ACC112 (cell line): ENCODE results near the gene DIP2A.
"Not testable (repeated sequence)": the region's sequence is repeated elsewhere in the genome, so short reads cannot be mapped to it uniquely, and the experiment has no call there.

Experiments used
- H2AFZ ChIP-seq: fragments of 200-600 bp; sonication (generic); one replicate; pipeline ENCODE4 v1.6.0; 2017; ENCODE audit warnings: antibody characterized with exemption, low read length; ENCODE audit not compliant: unreplicated experiment
- H3K27ac ChIP-seq: fragments of 200-600 bp; sonication (generic); 2 replicates; pipeline ENCODE4 v1.5.1; 2014; ENCODE audit warnings: low read depth, mild to moderate bottlenecking, antibody characterized with exemption, low read length, moderate library complexity
- H3K27me3 ChIP-seq: fragments of 200-600 bp; sonication (generic); 2 replicates; pipeline ENCODE4 v1.6.1; 2014; ENCODE audit warnings: mild to moderate bottlenecking, antibody characterized with exemption, low read length, moderate library complexity, mixed read lengths; ENCODE audit not compliant: insufficient read depth
- H3K36me3 ChIP-seq: fragments of 200-600 bp; sonication (generic); 2 replicates; pipeline ENCODE4 v1.6.1; 2016; ENCODE audit warnings: mild to moderate bottlenecking, antibody characterized with exemption, low read length, moderate library complexity, mixed read lengths; ENCODE audit not compliant: insufficient read depth
- H3K4me1 ChIP-seq: fragments of 200-600 bp; sonication (generic); one replicate; pipeline ENCODE4 v1.6.1; 2016; ENCODE audit warnings: low read length, mixed read lengths; ENCODE audit not compliant: insufficient read depth, unreplicated experiment, control insufficient read depth
- H3K4me3 ChIP-seq: fragments of 200-600 bp; sonication (generic); 2 replicates; pipeline ENCODE4 v1.5.1; 2014; ENCODE audit warnings: mild to moderate bottlenecking, low read depth, low read length
- H3K79me2 ChIP-seq: fragments of 200-600 bp; sonication (generic); one replicate; pipeline ENCODE4 v1.6.0; 2016; ENCODE audit warnings: low read length; ENCODE audit not compliant: control insufficient read depth, unreplicated experiment, insufficient read depth

DIP2A gene

DNA sequence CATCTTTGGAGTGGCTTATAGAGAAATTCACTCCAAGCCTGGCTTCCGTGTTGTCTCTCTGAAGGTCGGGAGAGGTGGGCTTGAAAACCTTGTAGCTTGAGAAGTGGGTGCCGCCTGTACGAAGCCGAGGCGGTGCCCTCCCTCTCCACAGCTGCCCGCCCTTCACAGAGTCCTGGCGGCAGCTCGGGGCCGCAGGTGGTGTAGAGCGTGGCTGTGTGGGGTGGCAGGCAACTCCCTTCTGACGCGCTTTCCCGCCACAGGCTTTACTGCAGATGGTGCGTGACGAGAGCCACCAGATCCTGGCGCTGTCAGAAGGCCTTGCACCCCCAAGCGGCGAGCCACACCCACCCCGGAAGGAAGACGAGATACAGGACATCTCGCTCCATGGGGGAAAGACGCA lies 33.1 kb upstream of the DIP2A start:
- H3K4me3 ChIP-seq: no peak overlapping the region
- H3K79me2 ChIP-seq: no peaks in the 10 kb centered on the region
- no peak overlapping the region for H3K27ac ChIP-seq
- H3K36me3 ChIP-seq: peaks cover 10% of the 10 kb centered on the region; the same call in 1 of the 2 replicates
- no peaks in the 10 kb centered on the region for H3K27me3 ChIP-seq
- no peak overlapping the region for H2AFZ ChIP-seq
- no peaks in the 10 kb centered on the region for H3K4me1 ChIP-seq

GRCh38 chr21:46426313-46427046 lies 32.2 kb upstream of the DIP2A start:
- no peak overlapping the region for H3K4me3 ChIP-seq
- no peaks in the 10 kb centered on the region for H3K27me3 ChIP-seq
- no peak overlapping the region for H2AFZ ChIP-seq
- no peaks in the 10 kb centered on the region for H3K79me2 ChIP-seq
- H3K36me3 ChIP-seq: peaks cover 11% of the 10 kb centered on the region; the same call in 1 of the 2 replicates
- H3K4me1 ChIP-seq: no peaks in the 10 kb centered on the region
- no peak overlapping the region for H3K27ac ChIP-seq

GRCh38 chr21:46427516-46427915 lies 31.2 kb upstream of the DIP2A start:
- H3K4me1 ChIP-seq: no peaks in the 10 kb centered on the region
- no peaks in the 10 kb centered on the region for H3K79me2 ChIP-seq
- no peak overlapping the region for H2AFZ ChIP-seq
- H3K4me3 ChIP-seq: no peak overlapping the region
- no peaks in the 10 kb centered on the region for H3K27me3 ChIP-seq
- H3K27ac ChIP-seq: no peak overlapping the region
- peaks cover 8% of the 10 kb centered on the region; the same call in 1 of the 2 replicates for H3K36me3 ChIP-seq

DNA sequence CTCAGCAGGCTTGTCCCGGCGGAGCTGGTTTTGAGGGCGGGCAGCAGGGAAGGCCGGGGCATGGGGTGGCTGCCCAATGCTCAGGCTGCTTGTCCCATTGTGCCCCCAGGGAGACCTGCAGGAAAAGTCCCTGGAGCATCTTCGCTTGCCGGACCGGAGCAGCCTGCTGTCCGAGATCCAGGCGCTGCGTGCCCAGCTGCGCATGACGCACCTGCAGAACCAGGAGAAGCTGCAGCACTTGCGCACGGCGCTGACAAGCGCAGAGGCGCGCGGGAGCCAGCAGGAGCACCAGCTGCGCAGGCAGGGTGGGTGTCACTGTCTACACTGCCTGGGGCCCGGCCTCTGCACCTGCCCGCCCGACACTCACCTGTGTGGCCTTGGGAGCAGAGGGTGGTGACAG lies 30.4 kb upstream of the DIP2A start:
- Histone ChIP-seq H3K36me3 (peaks cover 5% of the 10 kb centered on the region; the same call in 1 of the 2 replicates), H3K4me1 (no peaks in the 10 kb centered on the region), H2AFZ (no peak overlapping the region)

DNA sequence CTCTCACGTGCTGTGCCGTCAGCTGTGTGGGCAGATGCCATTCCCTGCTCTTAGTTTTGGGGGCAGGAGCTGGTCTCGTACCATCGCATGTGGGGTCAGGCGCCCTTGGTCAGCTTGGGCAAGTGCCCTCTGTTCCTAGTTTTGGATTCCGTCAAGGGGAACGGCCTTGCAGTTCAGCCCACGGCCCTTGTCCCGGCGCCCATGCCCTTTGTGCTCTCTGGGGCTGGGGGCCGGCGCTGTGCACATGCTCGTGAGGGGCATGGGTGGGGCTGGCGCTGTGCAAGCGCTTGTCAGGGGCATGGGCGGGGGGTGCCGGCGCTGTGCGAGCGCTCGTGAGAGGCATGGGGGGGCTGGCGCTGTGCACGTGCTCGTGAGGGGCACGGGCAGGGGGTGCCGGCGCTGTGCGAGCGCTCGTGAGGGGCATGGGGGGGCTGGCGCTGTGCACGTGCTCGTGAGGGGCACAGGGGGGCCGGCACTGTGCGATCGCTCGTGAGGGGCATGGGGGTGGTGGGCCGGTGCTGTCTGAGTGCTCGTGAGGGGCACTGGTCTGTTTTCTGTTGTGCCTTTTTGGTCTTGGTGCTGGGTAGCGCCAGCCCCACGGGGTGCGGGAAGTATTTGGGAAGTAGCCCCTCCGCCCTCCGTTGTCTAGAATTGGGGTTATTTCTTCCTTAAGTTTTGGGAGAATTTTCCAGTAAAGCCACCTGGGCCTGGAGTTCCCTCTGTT lies 29.5 kb upstream of the DIP2A start:
- Histone ChIP-seq H3K4me3 (no peak overlapping the region), H3K27ac (no peak overlapping the region), H3K27me3 (no peaks in the 10 kb centered on the region), H3K4me1 (no peaks in the 10 kb centered on the region), H2AFZ (no peak overlapping the region), H3K79me2 (no peaks in the 10 kb centered on the region), H3K36me3 (peaks cover 5% of the 10 kb centered on the region; the same call in 1 of the 2 replicates)

More for the DNA sequence above, 30.4 kb upstream of the DIP2A start:
- H3K27ac ChIP-seq: no peak overlapping the region
- H3K79me2 ChIP-seq: no peaks in the 10 kb centered on the region
- no peak overlapping the region for H3K4me3 ChIP-seq
- no peaks in the 10 kb centered on the region for H3K27me3 ChIP-seq

- H3K27ac ChIP-seq: no peak overlapping the region
- no peaks in the 10 kb centered on the region for H3K27me3 ChIP-seq
- H3K36me3 ChIP-seq: peaks cover 5% of the 10 kb centered on the region; the same call in 1 of the 2 replicates
- no peaks in the 10 kb centered on the region for H3K4me1 ChIP-seq
- H3K4me3 ChIP-seq: no peak overlapping the region
- H2AFZ ChIP-seq: no peak overlapping the region
- H3K79me2 ChIP-seq: no peaks in the 10 kb centered on the region
Measured at GRCh38 chr21:46429754-46430681, 28.7 kb upstream of the DIP2A start.

GRCh38 chr21:46431448-46431847 lies 27.2 kb upstream of the DIP2A start:
- no peaks in the 10 kb centered on the region for H3K4me1 ChIP-seq
- H3K79me2 ChIP-seq: no peaks in the 10 kb centered on the region
- no peak overlapping the region for H3K27ac ChIP-seq
- H3K36me3 ChIP-seq: peaks cover 8% of the 10 kb centered on the region; the same call in 1 of the 2 replicates
- no peak overlapping the region for H2AFZ ChIP-seq
- no peaks in the 10 kb centered on the region for H3K27me3 ChIP-seq
- H3K4me3 ChIP-seq: no peak overlapping the region

DNA sequence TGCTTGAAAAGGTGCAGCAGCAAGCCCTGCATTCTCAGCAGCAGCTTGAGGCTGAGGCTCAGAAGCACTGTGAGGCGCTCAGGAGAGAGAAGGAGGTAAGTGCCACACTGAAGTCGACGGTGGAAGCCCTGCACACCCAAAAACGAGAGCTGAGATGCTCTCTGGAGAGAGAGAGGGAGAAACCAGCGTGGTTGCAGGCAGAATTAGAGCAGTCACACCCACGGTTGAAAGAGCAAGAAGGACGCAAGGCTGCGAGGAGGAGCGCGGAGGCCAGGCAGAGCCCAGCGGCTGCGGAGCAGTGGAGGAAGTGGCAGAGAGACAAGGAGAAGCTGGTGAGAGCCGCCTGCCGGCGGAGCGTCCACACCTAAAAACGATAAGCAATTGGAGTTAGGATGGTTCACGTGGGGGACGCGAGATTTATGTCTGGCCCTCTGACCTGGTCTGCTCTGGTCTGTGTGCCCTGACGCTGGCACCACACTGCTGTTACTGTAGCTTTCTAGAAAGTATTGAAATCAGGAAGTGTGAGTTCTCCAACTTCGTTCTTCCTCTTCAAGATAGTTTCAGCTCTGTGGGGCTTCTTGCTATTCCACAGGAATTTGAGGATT lies 26.7 kb upstream of the DIP2A start:
- no peak overlapping the region for H3K27ac ChIP-seq
- no peaks in the 10 kb centered on the region for H3K27me3 ChIP-seq
- peaks cover 8% of the 10 kb centered on the region; the same call in 1 of the 2 replicates for H3K36me3 ChIP-seq

DNA sequence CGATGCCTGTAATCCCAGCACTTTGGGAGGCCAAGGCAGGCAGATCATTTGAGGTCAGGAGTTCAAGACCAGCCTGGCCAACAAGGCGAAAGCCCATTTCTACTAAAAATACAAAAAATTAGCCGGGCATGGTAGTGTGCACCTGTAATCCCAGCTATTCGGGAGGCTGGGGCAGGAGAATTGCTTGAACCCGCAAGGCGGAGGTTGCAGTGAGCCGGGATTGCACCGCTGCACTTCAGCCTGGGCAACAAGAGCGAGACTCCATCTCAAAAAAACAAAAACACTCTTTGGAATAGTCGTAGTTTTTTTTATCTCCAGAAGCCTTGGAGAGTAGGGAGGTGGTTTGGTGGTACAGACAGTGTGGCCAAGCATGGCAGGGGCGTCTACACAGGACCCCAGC lies 25.6 kb upstream of the DIP2A start:
- H3K36me3 ChIP-seq, H3K4me1 ChIP-seq, H2AFZ ChIP-seq, H3K4me3 ChIP-seq, H3K27ac ChIP-seq, H3K27me3 ChIP-seq, H3K79me2 ChIP-seq: not testable (repeated sequence)

More for the DNA sequence above, 26.7 kb upstream of the DIP2A start:
- no peaks in the 10 kb centered on the region for H3K4me1 ChIP-seq
- no peaks in the 10 kb centered on the region for H3K79me2 ChIP-seq
- H3K4me3 ChIP-seq: no peak overlapping the region
- no peak overlapping the region for H2AFZ ChIP-seq
